Panc1 (cell line): Measurements from ENCODE around the gene MEX3D. TPM values are rescaled to one million over a fixed set of nuclear protein-coding genes. Genes with fewer than 3 reads are reported as not detected.

Experiments used
- ATAC-seq: fragments of 200-7000 bp; cut with Tn5 transposase; 2 replicates; pipeline ENCODE4 v1.9.1; 2020; ENCODE audit warnings: mild to moderate bottlenecking, moderate library complexity
- BruUV-seq: library from RNA; stranded (reverse); fragments of 400-500 nt; replicated peaks from 2 replicates; lab custom pipeline; 2021; lab: Mats Ljungman, UMichigan
- CTCF ChIA-PET: fragments of 300-600 bp; sonication (Branson Sonifier 250); formaldehyde crosslinking; loops from one replicate; lab custom pipeline; 2022; ENCODE audit warnings: antibody characterized with exemption; lab: Charles Lee
- POLR2A ChIA-PET: fragments of 300-600 bp; sonication (Branson Sonifier 250); formaldehyde crosslinking; loops from one replicate; lab custom pipeline; 2022; ENCODE audit warnings: antibody characterized with exemption; lab: Charles Lee
- DNase-seq: peaks from one replicate; pipeline ENCODE4 v3.0.0-alpha.2; 2010; ENCODE audit warnings: low read depth, low spot score
- H3K27ac ChIP-seq: 2 replicates; pipeline ENCODE4 v1.5.1; 2011; ENCODE audit warnings: mild to moderate bottlenecking, low read length, inconsistent platforms
- H3K27me3 ChIP-seq: fragments of 200-500 bp; sonication (Bioruptor generic); 2 replicates; pipeline ENCODE4 v1.6.0; 2014; ENCODE audit warnings: low read length, inconsistent platforms; ENCODE audit not compliant: control insufficient read depth, insufficient read depth
- H3K36me3 ChIP-seq: fragments of 200-500 bp; sonication (Bioruptor generic); 2 replicates; pipeline ENCODE4 v1.5.1; 2014; ENCODE audit warnings: inconsistent platforms, mild to moderate bottlenecking, low read length, moderate library complexity; ENCODE audit not compliant: control insufficient read depth, insufficient read depth
- H3K4me1 ChIP-seq: 2 replicates; pipeline ENCODE4 v1.5.1; 2011; ENCODE audit warnings: inconsistent platforms, mild to moderate bottlenecking, low read length, moderate library complexity; ENCODE audit not compliant: control insufficient read depth, insufficient read depth
- H3K4me3 ChIP-seq, 2 experiments: 2 replicates each; pipeline ENCODE4 v1.5.1; 2011 to 2012; ENCODE audit warnings: low read depth in 2 of 2, low read length in 2 of 2, mild to moderate bottlenecking in 2 of 2, inconsistent platforms in 1 of 2, moderate library complexity in 1 of 2
- H3K9me3 ChIP-seq: fragments of 200-500 bp; sonication (Bioruptor generic); 2 replicates; pipeline ENCODE4 v1.5.1; 2014; ENCODE audit warnings: low read depth, mild to moderate bottlenecking, inconsistent platforms, low read length, moderate library complexity; ENCODE audit not compliant: control insufficient read depth, insufficient read depth
- POLR2AphosphoS5 ChIP-seq: IDR thresholded peaks from 2 replicates; pipeline ENCODE4 v1.6.1; 2012; ENCODE audit warnings: mild to moderate bottlenecking, low read depth, low read length, moderate library complexity
- REST ChIP-seq, 2 experiments: IDR thresholded peaks; 2 replicates each; pipeline ENCODE4 v1.6.1; 2011 to 2012; ENCODE audit warnings: low read depth in 2 of 2, control low read depth in 1 of 2, low read length in 1 of 2, mild to moderate bottlenecking in 1 of 2, moderate library complexity in 1 of 2; ENCODE audit not compliant: insufficient read depth in 1 of 2
- SIN3A ChIP-seq: IDR thresholded peaks from 2 replicates; pipeline ENCODE4 v1.6.1; 2012; ENCODE audit warnings: low read depth, mild to moderate bottlenecking, low read length, moderate library complexity, borderline replicate concordance; ENCODE audit not compliant: insufficient read depth
- TCF7L2 ChIP-seq: IDR thresholded peaks from 2 replicates; pipeline ENCODE4 v1.6.1; 2011; ENCODE audit warnings: mild to moderate bottlenecking, low read depth, low read length, inconsistent platforms
- in situ Hi-C: cut with HindIII; loops from 2 replicates; pipeline ENCODE4 v1.10.0; 2016; ENCODE audit warnings: low sequenced_read_pairs, low pct_unique_long_range_greater_than_20kb
- intact Hi-C: fragments of 100-400 bp; cut with micrococcal nuclease; formaldehyde crosslinking; loops from one replicate; pipeline ENCODE4 v1.10.0; 2022; ENCODE audit not compliant: unreplicated experiment
- total RNA-seq: library from RNA; stranded (reverse); gene quantifications from one replicate; pipeline ENCODE4 v1.2.1, GENCODE V29; 2021; ENCODE audit not compliant: unreplicated experiment
- TF ChIP-seq, protein P1 (sequence below): fragments of 450-650 bp; IDR thresholded peaks from 2 replicates; pipeline ENCODE4 v1.5.1; 2017; ENCODE audit warnings: mild to moderate bottlenecking

The MEX3D gene
- total RNA-seq, 1 experiment from 2014 or later = 73.7 TPM

GRCh38 chr19:1584500-1585242, 16.5 kb upstream of the MEX3D start:
- Histone ChIP-seq H3K4me1 (no peaks in the 10 kb centered on the region), H3K36me3 (no peaks in the 10 kb centered on the region), H3K27me3 (no peaks in the 10 kb centered on the region), H3K27ac (no peak overlapping the region), H3K4me3 (no peak overlapping the region), H3K9me3 (no peaks in the 10 kb centered on the region)
- no peak for DNase-seq
- in situ Hi-C loops (no loop called here), intact Hi-C loops (no loop called here)
- POLR2A ChIA-PET = interaction anchor here (0.6 kb wide), 1 partner anchor 70 kb away, joined by 6 read pairs; no protein-coding TSS in a partner anchor
- ATAC-seq = no peak
- no TSS peak for BruUV-seq
- CTCF ChIA-PET = no interaction called here
- TF ChIP-seq REST (IDR thresholded peaks at IDR 0.05; ENCODE audit: insufficient read depth in 1 of 2, low read depth in 2 of 2, low read length in 1 of 2) (no peak), POLR2AphosphoS5 (no peak), SIN3A (no peak), TCF7L2 (no peak)
- TF ChIP-seq, protein P1, sequence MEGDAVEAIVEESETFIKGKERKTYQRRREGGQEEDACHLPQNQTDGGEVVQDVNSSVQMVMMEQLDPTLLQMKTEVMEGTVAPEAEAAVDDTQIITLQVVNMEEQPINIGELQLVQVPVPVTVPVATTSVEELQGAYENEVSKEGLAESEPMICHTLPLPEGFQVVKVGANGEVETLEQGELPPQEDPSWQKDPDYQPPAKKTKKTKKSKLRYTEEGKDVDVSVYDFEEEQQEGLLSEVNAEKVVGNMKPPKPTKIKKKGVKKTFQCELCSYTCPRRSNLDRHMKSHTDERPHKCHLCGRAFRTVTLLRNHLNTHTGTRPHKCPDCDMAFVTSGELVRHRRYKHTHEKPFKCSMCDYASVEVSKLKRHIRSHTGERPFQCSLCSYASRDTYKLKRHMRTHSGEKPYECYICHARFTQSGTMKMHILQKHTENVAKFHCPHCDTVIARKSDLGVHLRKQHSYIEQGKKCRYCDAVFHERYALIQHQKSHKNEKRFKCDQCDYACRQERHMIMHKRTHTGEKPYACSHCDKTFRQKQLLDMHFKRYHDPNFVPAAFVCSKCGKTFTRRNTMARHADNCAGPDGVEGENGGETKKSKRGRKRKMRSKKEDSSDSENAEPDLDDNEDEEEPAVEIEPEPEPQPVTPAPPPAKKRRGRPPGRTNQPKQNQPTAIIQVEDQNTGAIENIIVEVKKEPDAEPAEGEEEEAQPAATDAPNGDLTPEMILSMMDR = no peak

DNA sequence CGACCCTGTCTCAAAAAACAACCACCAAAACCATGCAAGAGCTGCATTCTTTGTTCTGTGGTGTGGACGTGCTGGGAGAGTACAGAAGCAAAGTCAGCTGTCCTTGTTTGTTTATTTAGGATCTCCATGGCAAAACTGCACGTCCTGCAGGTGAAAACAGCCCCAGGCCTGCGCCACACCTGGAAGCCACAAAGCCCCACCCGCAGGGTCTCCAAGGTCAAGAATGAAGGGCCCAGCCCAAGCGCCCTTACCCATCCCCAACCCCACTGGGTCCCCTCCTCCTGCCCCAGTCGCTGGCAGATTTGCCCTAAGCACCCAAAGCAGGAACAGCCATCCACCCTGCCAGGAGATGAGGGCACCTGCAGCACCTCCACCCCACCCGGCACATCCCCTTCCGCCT, 14.1 kb upstream of the MEX3D start:
- CTCF ChIA-PET = no interaction called here
- in situ Hi-C loops (no loop called here), intact Hi-C loops (no loop called here)
- H3K4me1 ChIP-seq = no peaks in the 10 kb centered on the region
- no peaks in the 10 kb centered on the region for H3K9me3 ChIP-seq
- H3K4me3 ChIP-seq = no peak overlapping the region
- DNase-seq (no peak), ATAC-seq (no peak)
- H3K27ac ChIP-seq = no peak overlapping the region
- no TSS peak for BruUV-seq
- POLR2A ChIA-PET = no interaction called here
- no peaks in the 10 kb centered on the region for H3K27me3 ChIP-seq
- H3K36me3 ChIP-seq = no peaks in the 10 kb centered on the region
- TF ChIP-seq, protein P1 = no peak
- no peak for TF ChIP-seq TCF7L2
- no peak for TF ChIP-seq POLR2AphosphoS5
- no peak for TF ChIP-seq REST (IDR thresholded peaks at IDR 0.05; ENCODE audit: insufficient read depth in 1 of 2, low read depth in 2 of 2, low read length in 1 of 2)
- no peak for TF ChIP-seq SIN3A
